ENCODE results near the gene ZNF365.
"Not testable (repeated sequence)": the region's sequence is repeated elsewhere in the genome, so short reads cannot be mapped to it uniquely, and the experiment has no call there.

Gene ZNF365

GRCh38 chr10:62377966-62378365 lies 3.8 kb downstream of the ZNF365 start:
- DNase-seq, result no peak

GRCh38 chr10:62378877-62379276 lies 4.7 kb downstream of the ZNF365 start:
- DNase-seq, result not testable (repeated sequence)

- DNase-seq, result no peak
Measured at GRCh38 chr10:62379394-62379793, 5.2 kb downstream of the ZNF365 start.

GRCh38 chr10:62380016-62380415 lies 5.8 kb downstream of the ZNF365 start:
- no peak for DNase-seq

- DNase-seq, result no peak
Measured at GRCh38 chr10:62381385-62382102, 7.4 kb downstream of the ZNF365 start.

GRCh38 chr10:62382831-62383230 lies 8.7 kb downstream of the ZNF365 start:
- no peak for DNase-seq

- no peak for DNase-seq
Measured at GRCh38 chr10:62384057-62384446, 9.9 kb downstream of the ZNF365 start.

- no peak for DNase-seq
Measured at GRCh38 chr10:62384447-62385081, 10.4 kb downstream of the ZNF365 start.

- no peak for DNase-seq
Measured at GRCh38 chr10:62386356-62387320, 12.5 kb downstream of the ZNF365 start.

GRCh38 chr10:62388328-62388727 lies 14.2 kb downstream of the ZNF365 start:
- no peak for DNase-seq

- DNase-seq, result no peak
Measured at GRCh38 chr10:62390497-62391176, 16.5 kb downstream of the ZNF365 start.

GRCh38 chr10:62393237-62393636 lies 19.1 kb downstream of the ZNF365 start:
- no peak for DNase-seq

GRCh38 chr10:62394556-62395018 lies 20.4 kb downstream of the ZNF365 start:
- no peak for DNase-seq

GRCh38 chr10:62395892-62396291 lies 21.7 kb downstream of the ZNF365 start:
- DNase-seq, result no peak

GRCh38 chr10:62396864-62397263 lies 22.7 kb downstream of the ZNF365 start:
- DNase-seq, result no peak

- DNase-seq, result no peak
Measured at GRCh38 chr10:62399211-62399610, 25.0 kb downstream of the ZNF365 start.

- no peak for DNase-seq
Measured at GRCh38 chr10:62402508-62402907, 28.3 kb downstream of the ZNF365 start.

GRCh38 chr10:62410528-62410927 lies 36.4 kb downstream of the ZNF365 start:
- not testable (repeated sequence) for DNase-seq

- not testable (repeated sequence) for DNase-seq
Measured at GRCh38 chr10:62410934-62411333, 36.8 kb downstream of the ZNF365 start.

GRCh38 chr10:62413048-62413447 lies 38.9 kb downstream of the ZNF365 start:
- no peak for DNase-seq

GRCh38 chr10:62413652-62414051 lies 39.5 kb downstream of the ZNF365 start:
- no peak for DNase-seq

GRCh38 chr10:62414359-62414758 lies 40.2 kb downstream of the ZNF365 start:
- no peak for DNase-seq
